ENCODE measurements around the gene EXOC4. TPM values are rescaled to one million over a fixed set of nuclear protein-coding genes. Genes with fewer than 3 reads are reported as not detected.

Gene EXOC4
- total RNA-seq, 4 donors from 2014 or later: 30.7 to 62.4 (median 40.4) TPM

DNA sequence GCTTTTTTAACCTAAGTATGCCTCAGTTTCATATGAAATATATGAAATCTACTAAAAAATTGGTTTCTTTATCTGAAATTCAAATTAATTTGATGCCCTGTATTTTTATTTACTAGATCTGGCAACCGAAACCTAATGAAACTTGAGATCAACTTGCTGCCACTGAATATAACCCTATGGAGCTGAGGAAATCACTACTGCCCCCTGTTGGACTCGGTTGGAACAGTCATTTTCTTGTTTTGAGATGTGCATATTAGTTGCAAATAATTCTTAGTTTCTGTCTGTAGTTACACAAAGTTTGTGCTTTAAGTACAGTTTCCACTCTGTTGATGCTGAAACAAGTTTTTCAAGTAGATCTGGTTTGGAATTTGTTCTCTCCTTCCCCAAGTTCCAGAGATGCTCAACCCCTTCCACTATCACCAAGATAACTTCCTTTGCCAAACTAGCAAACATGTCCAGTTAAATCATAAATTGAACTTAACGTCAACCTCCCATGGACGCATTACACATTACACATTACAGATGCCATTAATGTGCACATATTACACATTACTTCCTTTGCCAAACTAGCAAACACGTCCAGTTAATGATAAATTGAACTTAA lies 22.2 kb upstream of the EXOC4 start:
- H3K27ac ChIP-seq: no peak overlapping the region
- no peak overlapping the region for H3K4me3 ChIP-seq
- TF ChIP-seq, protein P1, sequence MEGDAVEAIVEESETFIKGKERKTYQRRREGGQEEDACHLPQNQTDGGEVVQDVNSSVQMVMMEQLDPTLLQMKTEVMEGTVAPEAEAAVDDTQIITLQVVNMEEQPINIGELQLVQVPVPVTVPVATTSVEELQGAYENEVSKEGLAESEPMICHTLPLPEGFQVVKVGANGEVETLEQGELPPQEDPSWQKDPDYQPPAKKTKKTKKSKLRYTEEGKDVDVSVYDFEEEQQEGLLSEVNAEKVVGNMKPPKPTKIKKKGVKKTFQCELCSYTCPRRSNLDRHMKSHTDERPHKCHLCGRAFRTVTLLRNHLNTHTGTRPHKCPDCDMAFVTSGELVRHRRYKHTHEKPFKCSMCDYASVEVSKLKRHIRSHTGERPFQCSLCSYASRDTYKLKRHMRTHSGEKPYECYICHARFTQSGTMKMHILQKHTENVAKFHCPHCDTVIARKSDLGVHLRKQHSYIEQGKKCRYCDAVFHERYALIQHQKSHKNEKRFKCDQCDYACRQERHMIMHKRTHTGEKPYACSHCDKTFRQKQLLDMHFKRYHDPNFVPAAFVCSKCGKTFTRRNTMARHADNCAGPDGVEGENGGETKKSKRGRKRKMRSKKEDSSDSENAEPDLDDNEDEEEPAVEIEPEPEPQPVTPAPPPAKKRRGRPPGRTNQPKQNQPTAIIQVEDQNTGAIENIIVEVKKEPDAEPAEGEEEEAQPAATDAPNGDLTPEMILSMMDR (IDR thresholded peaks at IDR 0.05): peak in 5 of 6 experiments; percentile 37 to 66 (median 47)
- no peak for TF ChIP-seq POLR2A (IDR thresholded peaks at IDR 0.05)
- no peaks in the 10 kb centered on the region for H3K36me3 ChIP-seq
- no peak for DNase-seq
- WGBS, 2 donors: 36 to 43% methylated on average over 5 of the region's 5 CpGs
- peaks cover 0 to 6% (median 0%) of the 10 kb centered on the region in 4 donors for H3K27me3 ChIP-seq
- no peaks in the 10 kb centered on the region for H3K9me3 ChIP-seq
- no peaks in the 10 kb centered on the region for H3K4me1 ChIP-seq
- intact Hi-C loops (cut with DNase I): no loop called here

DNA sequence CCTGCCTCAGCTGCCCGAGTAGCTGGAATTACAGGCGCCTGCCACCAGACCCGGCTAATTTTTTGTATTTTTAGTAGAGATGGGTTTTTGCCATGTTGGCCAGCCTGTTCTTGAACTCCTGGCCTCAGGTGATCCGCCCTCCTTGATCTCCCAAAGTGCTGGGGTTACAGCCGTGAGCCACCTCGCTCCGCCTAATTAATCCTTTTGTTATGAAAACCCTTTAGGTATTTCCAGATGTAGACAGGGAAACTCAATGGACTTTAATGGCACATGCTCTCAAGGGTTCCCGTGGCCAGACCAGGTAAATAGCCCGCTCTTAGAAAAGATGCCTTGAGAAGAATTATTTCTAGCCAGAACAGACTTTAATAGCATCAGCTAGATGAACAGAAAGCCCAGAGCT lies 19.7 kb upstream of the EXOC4 start:
- WGBS, 2 donors: 79 to 87% methylated on average over 6 to 7 of the region's 9 CpGs
- H3K9me3 ChIP-seq: no peaks in the 10 kb centered on the region
- TF ChIP-seq, protein P1 (IDR thresholded peaks at IDR 0.05): no peak
- TF ChIP-seq POLR2A (IDR thresholded peaks at IDR 0.05): no peak

DNA sequence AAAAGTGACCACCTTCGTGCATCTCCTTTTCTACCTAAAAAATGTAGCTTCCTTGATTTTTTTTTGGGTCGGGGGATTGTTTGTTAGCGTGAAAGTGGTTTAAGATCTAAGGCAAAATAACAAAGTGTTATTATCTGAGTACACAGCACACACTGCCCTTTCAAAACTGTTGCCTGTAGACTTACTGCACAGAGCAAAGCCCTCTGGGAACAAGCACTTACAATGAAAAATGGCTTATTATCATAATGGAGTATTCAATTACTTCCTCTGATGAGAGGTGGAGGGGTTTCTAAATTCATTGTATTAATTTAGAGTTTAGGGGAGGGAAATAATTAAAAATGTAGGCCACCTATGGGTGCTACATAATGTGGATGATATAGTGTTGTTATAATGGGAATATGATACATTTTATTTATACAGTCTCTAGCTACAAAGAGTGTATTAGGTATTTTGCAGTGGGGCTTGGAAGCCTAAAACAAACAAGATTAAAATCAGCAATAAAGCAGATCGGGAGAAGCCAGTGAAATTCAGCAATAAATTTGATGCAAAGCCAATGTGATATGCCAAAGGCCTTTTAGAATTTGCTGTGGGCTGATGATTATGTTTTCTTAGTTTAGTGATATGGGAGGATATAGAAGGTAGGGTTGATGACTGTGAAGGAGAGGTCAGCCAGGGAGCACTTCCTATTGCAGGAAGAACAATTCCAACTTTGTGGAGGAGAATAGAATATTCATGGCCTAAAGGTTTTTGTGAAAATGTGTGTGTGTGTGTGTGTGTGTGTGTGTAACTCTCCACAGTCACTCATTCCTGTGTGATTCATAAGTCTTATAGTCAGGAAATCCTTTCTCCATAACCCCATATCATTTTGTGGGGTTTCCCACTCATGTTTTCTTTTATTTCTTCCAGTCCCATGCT lies 17.7 kb upstream of the EXOC4 start:
- Histone ChIP-seq H3K27ac (no peak overlapping the region), H3K4me1 (no peaks in the 10 kb centered on the region), H3K4me3 (no peak overlapping the region), H3K9me3 (no peaks in the 10 kb centered on the region), H3K36me3 (no peaks in the 10 kb centered on the region), H3K27me3 (peaks cover 0 to 10% (median 0%) of the 10 kb centered on the region in 4 donors)
- 52 to 69% methylated on average over 2 to 4 of the region's 4 CpGs for WGBS, 2 donors
- TF ChIP-seq, protein P1 (IDR thresholded peaks at IDR 0.05): no peak
- TF ChIP-seq POLR2A (IDR thresholded peaks at IDR 0.05): no peak
- no peak for DNase-seq
- intact Hi-C loops (cut with DNase I): no loop called here

More for the DNA sequence above, 19.7 kb upstream of the EXOC4 start:
- no peaks in the 10 kb centered on the region for H3K36me3 ChIP-seq
- no peaks in the 10 kb centered on the region for H3K4me1 ChIP-seq
- H3K27ac ChIP-seq: no peak overlapping the region
- no peak for DNase-seq
- no peak overlapping the region for H3K4me3 ChIP-seq
- H3K27me3 ChIP-seq: peaks cover 0 to 6% (median 0%) of the 10 kb centered on the region in 4 donors
- intact Hi-C loops (cut with DNase I): no loop called here

DNA sequence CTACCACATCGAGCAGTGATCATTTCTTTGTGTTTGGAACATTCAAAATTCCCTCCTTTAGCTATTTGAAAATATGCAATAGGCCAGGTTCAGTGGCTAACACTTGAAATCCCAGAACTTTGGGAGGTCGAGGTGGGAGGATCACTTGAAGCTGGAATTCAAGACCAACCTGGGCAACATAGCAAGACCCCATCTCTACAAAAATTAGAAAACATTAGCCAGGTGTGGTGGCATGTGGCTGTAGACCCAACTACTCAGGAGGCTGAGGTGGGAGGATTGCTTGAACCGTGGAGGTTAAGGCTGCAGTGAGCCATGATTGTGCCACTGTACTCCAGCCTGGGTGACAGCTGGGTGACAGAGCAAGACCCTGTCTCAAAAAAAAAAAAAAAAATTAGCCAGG lies 15.3 kb upstream of the EXOC4 start:
- Histone ChIP-seq H3K4me3 (no peak overlapping the region), H3K36me3 (no peaks in the 10 kb centered on the region), H3K27ac (no peak overlapping the region), H3K4me1 (no peaks in the 10 kb centered on the region), H3K27me3 (peaks cover 0 to 22% (median 0%) of the 10 kb centered on the region in 4 donors), H3K9me3 (no peaks in the 10 kb centered on the region)
- TF ChIP-seq, protein P1 (IDR thresholded peaks at IDR 0.05): no peak
- no peak for TF ChIP-seq POLR2A (IDR thresholded peaks at IDR 0.05)
- WGBS, 2 donors: 79 to 89% methylated on average over 3 of the region's 3 CpGs
- no peak for DNase-seq
- intact Hi-C loops (cut with DNase I): no loop called here

DNA sequence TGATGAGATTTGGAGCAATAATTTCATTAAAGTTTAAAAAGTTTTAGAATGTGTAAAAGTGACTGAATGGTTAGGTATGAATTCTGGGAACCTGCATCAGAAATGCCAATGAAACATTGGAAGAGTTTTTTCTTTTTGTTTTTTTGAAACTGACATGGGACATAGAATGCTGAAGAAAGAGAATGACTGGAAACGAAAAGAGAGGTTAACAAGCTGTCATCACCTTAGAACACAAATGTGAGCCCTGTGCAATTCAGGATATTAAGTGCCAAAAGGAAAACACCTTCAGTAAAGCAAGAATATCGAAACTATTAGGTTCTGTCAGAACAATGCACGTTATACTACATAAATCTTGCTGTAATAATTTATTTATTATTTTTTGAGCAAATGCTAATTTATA lies 12.6 kb upstream of the EXOC4 start:
- no peak for DNase-seq
- H3K36me3 ChIP-seq: no peaks in the 10 kb centered on the region
- TF ChIP-seq, protein P1 (IDR thresholded peaks at IDR 0.05): no peak
- TF ChIP-seq POLR2A (IDR thresholded peaks at IDR 0.05): no peak
- no peak overlapping the region for H3K4me3 ChIP-seq
- 65 to 71% methylated on average over 3 of the region's 3 CpGs for WGBS, 2 donors
- intact Hi-C loops (cut with DNase I): no loop called here
- no peaks in the 10 kb centered on the region for H3K4me1 ChIP-seq
- H3K27ac ChIP-seq: no peak overlapping the region
- H3K9me3 ChIP-seq: no peaks in the 10 kb centered on the region
- peaks cover 0 to 16% (median 0%) of the 10 kb centered on the region in 4 donors for H3K27me3 ChIP-seq
